Thyroid gland (tissue), 4 donors: ENCODE measurements around the gene THAP11. TPM values are rescaled to one million over a fixed set of nuclear protein-coding genes. Genes with fewer than 3 reads are reported as not detected.

ENCODE experiments used
- DNase-seq, 2 donors: peaks; one replicate each; pipeline ENCODE4 v3.0.0-alpha.2; 2019
- H3K27ac ChIP-seq, 3 donors: fragments of 200-600 bp; sonication (generic); 1 replicate in 2 of 3; 2 replicates in 1 of 3; pipeline ENCODE4 v1.5.1; 2016 to 2019; ENCODE audit warnings: mild to moderate bottlenecking in 1 of 3, moderate library complexity in 1 of 3
- H3K27me3 ChIP-seq: fragments of 200-600 bp; sonication (generic); one replicate; pipeline ENCODE4 v1.5.1; 2019
- H3K36me3 ChIP-seq, 2 donors: fragments of 200-600 bp; sonication (generic); one replicate each; pipeline ENCODE4 v1.5.1; 2016 to 2019
- H3K4me1 ChIP-seq, 2 donors: fragments of 200-600 bp; sonication (generic); one replicate each; pipeline ENCODE4 v1.5.1; 2017 to 2019
- H3K4me3 ChIP-seq, 3 donors: fragments of 200-600 bp; sonication (generic); replicated peaks in 1 of 3; 1 replicate in 2 of 3; 2 replicates in 1 of 3; pipeline ENCODE4 v1.5.1; 2016; ENCODE audit warnings: mild to moderate bottlenecking in 1 of 3
- H3K9me3 ChIP-seq: fragments of 200-600 bp; sonication (generic); one replicate; pipeline ENCODE4 v1.5.1; 2017
- POLR2A ChIP-seq, 2 donors: fragments of 450-650 bp; IDR thresholded peaks; one replicate each; pipeline ENCODE4 v1.6.1; 2017; ENCODE audit warnings: antibody characterized with exemption in 2 of 2, mild to moderate bottlenecking in 2 of 2, moderate library complexity in 1 of 2
- WGBS, 2 donors: methylation state at CpG; one replicate each; pipeline ENCODE4 v1.1.5; 2017; 5-methylcytosine and 5-hydroxymethylcytosine counted together
- intact Hi-C: fragments of 100-400 bp; cut with DNase I; formaldehyde crosslinking; loops from one replicate; pipeline ENCODE4 v1.15.1; 2023
- total RNA-seq, 4 donors: library from RNA; depleted of rRNA; stranded (reverse); fragments of >200 nt; gene quantifications; one replicate each; pipeline ENCODE4 v1.2.3, GENCODE V29; 2016
- TF ChIP-seq, protein P1 (sequence below), 6 experiments: fragments of 200-600 bp in 3 of 6; fragments of 450-650 bp in 3 of 6; sonication (generic) in 3 of 6; IDR thresholded peaks; one replicate each; pipeline ENCODE4 v1.5.1; 2016 to 2019; ENCODE audit warnings: antibody characterized with exemption in 6 of 6, mild to moderate bottlenecking in 2 of 6, inconsistent platforms in 1 of 6, moderate library complexity in 1 of 6

THAP11 gene
- total RNA-seq, 4 donors from 2014 or later = 53.5 to 79.0 (median 67.8) TPM

DNA sequence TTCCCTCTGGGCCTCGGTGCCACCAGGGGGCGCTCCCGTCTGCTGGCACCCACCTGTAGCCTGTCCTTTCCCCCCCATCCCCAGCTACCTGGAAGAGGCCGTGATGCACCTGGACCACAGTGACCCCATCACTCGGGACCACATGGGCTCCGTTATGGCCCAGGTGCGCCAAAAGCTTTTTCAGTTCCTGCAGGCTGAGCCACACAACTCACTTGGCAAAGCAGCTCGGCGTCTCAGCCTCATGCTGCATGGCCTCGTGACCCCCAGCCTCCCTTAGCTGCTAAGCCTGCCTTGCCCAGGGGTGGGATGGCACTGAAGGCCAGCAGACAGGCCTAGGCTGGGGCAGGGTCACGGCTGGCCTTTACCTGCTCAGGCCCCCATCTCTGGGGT, 41.7 kb downstream of the THAP11 start:
- Histone ChIP-seq H3K36me3 (peaks cover 37 to 56% of the 10 kb centered on the region in 2 donors), H3K27me3 (no peaks in the 10 kb centered on the region), H3K4me3 (no peak overlapping the region), H3K27ac (no peak overlapping the region), H3K9me3 (no peaks in the 10 kb centered on the region), H3K4me1 (peaks cover 0 to 4% of the 10 kb centered on the region in 2 donors)
- 60 to 65% methylated on average over 9 to 11 of the region's 11 CpGs for WGBS, 2 donors
- TF ChIP-seq, protein P1, sequence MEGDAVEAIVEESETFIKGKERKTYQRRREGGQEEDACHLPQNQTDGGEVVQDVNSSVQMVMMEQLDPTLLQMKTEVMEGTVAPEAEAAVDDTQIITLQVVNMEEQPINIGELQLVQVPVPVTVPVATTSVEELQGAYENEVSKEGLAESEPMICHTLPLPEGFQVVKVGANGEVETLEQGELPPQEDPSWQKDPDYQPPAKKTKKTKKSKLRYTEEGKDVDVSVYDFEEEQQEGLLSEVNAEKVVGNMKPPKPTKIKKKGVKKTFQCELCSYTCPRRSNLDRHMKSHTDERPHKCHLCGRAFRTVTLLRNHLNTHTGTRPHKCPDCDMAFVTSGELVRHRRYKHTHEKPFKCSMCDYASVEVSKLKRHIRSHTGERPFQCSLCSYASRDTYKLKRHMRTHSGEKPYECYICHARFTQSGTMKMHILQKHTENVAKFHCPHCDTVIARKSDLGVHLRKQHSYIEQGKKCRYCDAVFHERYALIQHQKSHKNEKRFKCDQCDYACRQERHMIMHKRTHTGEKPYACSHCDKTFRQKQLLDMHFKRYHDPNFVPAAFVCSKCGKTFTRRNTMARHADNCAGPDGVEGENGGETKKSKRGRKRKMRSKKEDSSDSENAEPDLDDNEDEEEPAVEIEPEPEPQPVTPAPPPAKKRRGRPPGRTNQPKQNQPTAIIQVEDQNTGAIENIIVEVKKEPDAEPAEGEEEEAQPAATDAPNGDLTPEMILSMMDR (IDR thresholded peaks at IDR 0.05) = peak; percentile 8 to 87 (median 80)
- no peak for TF ChIP-seq POLR2A (IDR thresholded peaks at IDR 0.05)
- intact Hi-C loops = loop anchor here (5.0 kb wide), 2 partner anchors 43 to 158 kb away; no protein-coding TSS in a partner anchor
- peak; percentile 73 to 74 for DNase-seq

- no peak for TF ChIP-seq POLR2A (IDR thresholded peaks at IDR 0.05)
- TF ChIP-seq, protein P1 (IDR thresholded peaks at IDR 0.05) = no peak
- 53 to 63% methylated on average over 10 to 13 of the region's 22 CpGs for WGBS, 2 donors
- no peak within 1 kb of the TSS for H3K4me3 ChIP-seq
- H3K4me1 ChIP-seq = peaks cover 0 to 4% of the 10 kb centered on the region in 2 donors
- no peaks in the 10 kb centered on the region for H3K27me3 ChIP-seq
- no peaks in the 10 kb centered on the region for H3K9me3 ChIP-seq
- H3K27ac ChIP-seq = no peak within 1 kb of the TSS
- intact Hi-C loops = loop anchor here (5.0 kb wide), 2 partner anchors 43 to 158 kb away; no protein-coding TSS in a partner anchor
- peaks cover 29 to 48% of the 10 kb centered on the region in 2 donors for H3K36me3 ChIP-seq
- peak; percentile 76 to 84 for DNase-seq
Measured at GRCh38 chr16:67884684-67885083, 42.6 kb downstream of the THAP11 start, which contains the start of gene NRN1L. Gene NRN1L, plus strand, starts transcription at chr16:67884885. Its CDS starts 19 bp downstream, at chr16:67884904.

DNA sequence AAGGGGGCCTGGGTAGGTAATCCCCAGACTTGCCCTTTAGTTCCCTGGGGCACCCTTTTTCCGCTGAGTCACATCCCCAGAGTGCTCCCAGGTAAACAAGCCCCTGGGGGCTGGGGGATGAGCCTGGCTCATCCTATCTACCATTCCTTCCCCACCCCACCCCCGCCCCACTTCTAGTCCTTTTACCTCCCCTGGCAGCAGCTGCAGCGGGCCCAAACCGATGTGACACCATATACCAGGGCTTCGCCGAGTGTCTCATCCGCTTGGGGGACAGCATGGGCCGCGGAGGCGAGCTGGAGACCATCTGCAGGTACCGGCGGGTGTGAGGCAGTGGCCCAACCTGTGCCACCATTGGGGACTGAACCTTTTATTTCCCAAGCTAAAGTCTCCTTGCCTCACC, 43.4 kb downstream of the THAP11 start:
- DNase-seq = no peak
- WGBS, 2 donors = 90 to 93% methylated on average over 9 to 12 of the region's 12 CpGs
- no peak overlapping the region for H3K4me3 ChIP-seq
- H3K27me3 ChIP-seq = no peaks in the 10 kb centered on the region
- no peak for TF ChIP-seq POLR2A (IDR thresholded peaks at IDR 0.05)
- TF ChIP-seq, protein P1 (IDR thresholded peaks at IDR 0.05) = no peak
- peaks cover 0 to 4% of the 10 kb centered on the region in 2 donors for H3K4me1 ChIP-seq
- H3K27ac ChIP-seq = no peak overlapping the region
- H3K9me3 ChIP-seq = no peaks in the 10 kb centered on the region
- H3K36me3 ChIP-seq = peaks cover 20 to 39% of the 10 kb centered on the region in 2 donors
- intact Hi-C loops = no loop called here

DNA sequence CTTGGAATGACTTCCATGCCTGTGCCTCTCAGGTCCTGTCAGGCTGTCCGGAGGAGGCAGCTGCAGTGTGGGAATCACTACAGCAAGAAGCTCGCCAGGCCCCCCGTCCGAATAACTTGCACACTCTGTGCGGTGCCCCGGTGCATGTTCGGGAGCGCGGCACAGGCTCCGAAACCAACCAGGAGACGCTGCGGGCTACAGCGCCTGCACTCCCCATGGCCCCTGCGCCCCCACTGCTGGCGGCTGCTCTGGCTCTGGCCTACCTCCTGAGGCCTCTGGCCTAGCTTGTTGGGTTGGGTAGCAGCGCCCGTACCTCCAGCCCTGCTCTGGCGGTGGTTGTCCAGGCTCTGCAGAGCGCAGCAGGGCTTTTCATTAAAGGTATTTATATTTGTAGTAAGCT, 43.9 kb downstream of the THAP11 start:
- WGBS, 2 donors = 90% methylated on average over 9 to 12 of the region's 19 CpGs
- TF ChIP-seq POLR2A (IDR thresholded peaks at IDR 0.05) = no peak
- TF ChIP-seq, protein P1 (IDR thresholded peaks at IDR 0.05) = no peak
- intact Hi-C loops = no loop called here
- no peak for DNase-seq
- peaks cover 16 to 35% of the 10 kb centered on the region in 2 donors for H3K36me3 ChIP-seq
- no peaks in the 10 kb centered on the region for H3K27me3 ChIP-seq
- no peaks in the 10 kb centered on the region for H3K9me3 ChIP-seq
- no peak overlapping the region for H3K27ac ChIP-seq
- peaks cover 0 to 4% of the 10 kb centered on the region in 2 donors for H3K4me1 ChIP-seq
- no peak overlapping the region for H3K4me3 ChIP-seq

DNA sequence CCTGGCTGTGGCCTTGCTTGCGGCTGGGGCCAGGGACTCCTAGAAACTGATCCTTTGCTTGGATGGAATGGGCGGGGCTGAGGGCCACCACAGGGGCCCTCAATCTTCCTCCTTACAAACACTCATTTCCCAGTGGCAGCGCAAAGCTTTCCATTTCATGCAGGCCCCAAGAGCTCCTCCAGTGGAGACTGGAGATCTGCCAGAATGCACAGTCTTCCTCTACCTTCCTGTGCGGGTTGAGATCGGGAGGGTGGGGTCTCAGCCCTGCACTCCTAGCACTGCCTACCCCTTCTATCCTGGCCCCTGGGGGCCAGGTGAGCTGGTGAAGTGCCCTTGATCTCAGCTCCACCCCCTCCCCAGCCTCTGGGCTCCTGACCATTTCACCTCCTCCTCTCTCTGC, 44.3 kb downstream of the THAP11 start:
- peak in 1 of 2 donors; percentile 49 for DNase-seq
- peaks cover 12 to 30% of the 10 kb centered on the region in 2 donors for H3K36me3 ChIP-seq
- H3K27me3 ChIP-seq = no peaks in the 10 kb centered on the region
- no peak overlapping the region for H3K27ac ChIP-seq
- intact Hi-C loops = no loop called here
- WGBS, 2 donors = 64 to 66% methylated on average over 5 of the region's 5 CpGs
- no peaks in the 10 kb centered on the region for H3K9me3 ChIP-seq
- peaks cover 0 to 4% of the 10 kb centered on the region in 2 donors for H3K4me1 ChIP-seq
- no peak for TF ChIP-seq POLR2A (IDR thresholded peaks at IDR 0.05)
- TF ChIP-seq, protein P1 (IDR thresholded peaks at IDR 0.05) = no peak
- no peak overlapping the region for H3K4me3 ChIP-seq
